SK-N-SH (cell line): Measurements from ENCODE around the gene ZBTB17.

ENCODE experiments used
- CHD2 ChIP-seq: fragments of 150-350 bp; IDR thresholded peaks from 2 replicates; pipeline ENCODE4 v1.6.1; 2018; ENCODE audit warnings: low read length; ENCODE audit not compliant: partially characterized antibody
- JUND ChIP-seq: IDR thresholded peaks from 2 replicates; pipeline ENCODE4 v1.4.0; 2012
- NRF1 ChIP-seq: IDR thresholded peaks from 2 replicates; pipeline ENCODE4 v1.6.1; 2012; ENCODE audit warnings: low read depth, mild to moderate bottlenecking, low read length
- POLR2AphosphoS5 ChIP-seq: IDR thresholded peaks from 2 replicates; pipeline ENCODE4 v1.6.1; 2012; ENCODE audit warnings: low read depth, low read length
- SIN3A ChIP-seq: IDR thresholded peaks from 2 replicates; pipeline ENCODE4 v1.6.1; 2012; ENCODE audit warnings: low read depth, mild to moderate bottlenecking, low read length, moderate library complexity, borderline replicate concordance
- TAF1 ChIP-seq: IDR thresholded peaks from 2 replicates; pipeline ENCODE4 v1.6.1; 2012; ENCODE audit warnings: low read depth, mild to moderate bottlenecking, low read length, moderate library complexity, borderline replicate concordance
- TEAD4 ChIP-seq: IDR thresholded peaks from 2 replicates; pipeline ENCODE4 v1.4.0; 2012; ENCODE audit warnings: mild to moderate bottlenecking, borderline replicate concordance; ENCODE audit not compliant: insufficient read depth
- YY1 ChIP-seq: IDR thresholded peaks from 2 replicates; pipeline ENCODE4 v1.4.0; 2012; ENCODE audit warnings: low read depth, mild to moderate bottlenecking
- TF ChIP-seq, protein P1 (sequence below): fragments of 200-600 bp; sonication (generic); IDR thresholded peaks from 2 replicates; pipeline ENCODE4 v1.6.1; 2017; ENCODE audit warnings: antibody characterized with exemption, mild to moderate bottlenecking, moderate library complexity
- TF ChIP-seq, protein P2 (sequence below): IDR thresholded peaks from 2 replicates; pipeline ENCODE4 v1.6.1; 2012; ENCODE audit warnings: mild to moderate bottlenecking, low read depth, low read length, moderate library complexity
- TF ChIP-seq, protein P3 (sequence below): IDR thresholded peaks from 2 replicates; pipeline ENCODE4 v1.4.0; 2012; ENCODE audit warnings: low read depth, borderline replicate concordance

DNA sequence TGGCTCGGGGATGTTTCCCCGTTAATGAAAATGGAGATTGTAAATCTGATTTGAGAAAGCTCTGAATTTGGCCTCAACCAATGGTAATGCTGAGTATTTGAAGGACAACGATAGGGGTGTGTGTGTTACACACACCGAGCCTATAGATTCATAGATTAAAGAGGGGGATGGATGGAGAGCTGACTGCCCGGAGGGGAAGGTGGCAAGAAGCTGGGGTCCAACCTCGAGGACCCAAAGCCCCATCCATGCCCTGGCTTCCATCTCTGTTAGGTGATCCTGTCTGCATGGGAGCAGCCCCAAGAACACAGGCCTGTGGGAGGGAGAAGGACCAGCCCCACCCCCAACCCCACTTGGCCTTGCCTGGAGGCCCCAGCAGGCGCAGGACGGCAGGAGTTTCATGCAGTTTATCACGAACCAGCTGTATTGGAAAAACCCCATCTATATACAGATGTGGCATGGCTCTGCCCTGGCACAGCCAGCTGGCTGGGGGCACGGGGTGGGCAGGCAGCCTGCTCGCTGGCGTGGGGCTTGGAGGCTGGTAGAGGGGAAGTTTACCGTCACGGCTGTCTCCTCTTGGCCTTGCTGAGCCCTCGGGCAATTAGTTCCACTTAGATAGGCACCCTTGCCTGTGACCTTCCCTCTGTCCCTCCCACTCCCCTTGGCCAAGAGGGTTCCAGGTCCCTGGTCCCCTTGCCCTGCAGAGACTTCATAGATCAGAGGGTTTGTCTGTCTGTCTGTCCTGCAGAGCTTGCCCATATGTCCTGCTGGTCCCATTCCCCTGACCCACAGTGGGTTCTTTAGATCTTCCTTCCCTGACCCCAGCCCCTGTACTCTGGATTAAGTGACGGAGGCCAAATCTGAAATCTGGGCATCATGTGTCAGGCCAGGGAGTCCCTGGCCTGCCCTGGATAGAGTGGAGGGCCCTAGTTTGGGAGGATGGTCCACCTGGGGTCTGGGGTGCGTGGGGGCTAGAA, 38.9 kb upstream of the ZBTB17 start:
- TF ChIP-seq, protein P1, sequence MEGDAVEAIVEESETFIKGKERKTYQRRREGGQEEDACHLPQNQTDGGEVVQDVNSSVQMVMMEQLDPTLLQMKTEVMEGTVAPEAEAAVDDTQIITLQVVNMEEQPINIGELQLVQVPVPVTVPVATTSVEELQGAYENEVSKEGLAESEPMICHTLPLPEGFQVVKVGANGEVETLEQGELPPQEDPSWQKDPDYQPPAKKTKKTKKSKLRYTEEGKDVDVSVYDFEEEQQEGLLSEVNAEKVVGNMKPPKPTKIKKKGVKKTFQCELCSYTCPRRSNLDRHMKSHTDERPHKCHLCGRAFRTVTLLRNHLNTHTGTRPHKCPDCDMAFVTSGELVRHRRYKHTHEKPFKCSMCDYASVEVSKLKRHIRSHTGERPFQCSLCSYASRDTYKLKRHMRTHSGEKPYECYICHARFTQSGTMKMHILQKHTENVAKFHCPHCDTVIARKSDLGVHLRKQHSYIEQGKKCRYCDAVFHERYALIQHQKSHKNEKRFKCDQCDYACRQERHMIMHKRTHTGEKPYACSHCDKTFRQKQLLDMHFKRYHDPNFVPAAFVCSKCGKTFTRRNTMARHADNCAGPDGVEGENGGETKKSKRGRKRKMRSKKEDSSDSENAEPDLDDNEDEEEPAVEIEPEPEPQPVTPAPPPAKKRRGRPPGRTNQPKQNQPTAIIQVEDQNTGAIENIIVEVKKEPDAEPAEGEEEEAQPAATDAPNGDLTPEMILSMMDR, result no peak
- TF ChIP-seq JUND, result no peak
- no peak for TF ChIP-seq POLR2AphosphoS5
- TF ChIP-seq, protein P2, sequence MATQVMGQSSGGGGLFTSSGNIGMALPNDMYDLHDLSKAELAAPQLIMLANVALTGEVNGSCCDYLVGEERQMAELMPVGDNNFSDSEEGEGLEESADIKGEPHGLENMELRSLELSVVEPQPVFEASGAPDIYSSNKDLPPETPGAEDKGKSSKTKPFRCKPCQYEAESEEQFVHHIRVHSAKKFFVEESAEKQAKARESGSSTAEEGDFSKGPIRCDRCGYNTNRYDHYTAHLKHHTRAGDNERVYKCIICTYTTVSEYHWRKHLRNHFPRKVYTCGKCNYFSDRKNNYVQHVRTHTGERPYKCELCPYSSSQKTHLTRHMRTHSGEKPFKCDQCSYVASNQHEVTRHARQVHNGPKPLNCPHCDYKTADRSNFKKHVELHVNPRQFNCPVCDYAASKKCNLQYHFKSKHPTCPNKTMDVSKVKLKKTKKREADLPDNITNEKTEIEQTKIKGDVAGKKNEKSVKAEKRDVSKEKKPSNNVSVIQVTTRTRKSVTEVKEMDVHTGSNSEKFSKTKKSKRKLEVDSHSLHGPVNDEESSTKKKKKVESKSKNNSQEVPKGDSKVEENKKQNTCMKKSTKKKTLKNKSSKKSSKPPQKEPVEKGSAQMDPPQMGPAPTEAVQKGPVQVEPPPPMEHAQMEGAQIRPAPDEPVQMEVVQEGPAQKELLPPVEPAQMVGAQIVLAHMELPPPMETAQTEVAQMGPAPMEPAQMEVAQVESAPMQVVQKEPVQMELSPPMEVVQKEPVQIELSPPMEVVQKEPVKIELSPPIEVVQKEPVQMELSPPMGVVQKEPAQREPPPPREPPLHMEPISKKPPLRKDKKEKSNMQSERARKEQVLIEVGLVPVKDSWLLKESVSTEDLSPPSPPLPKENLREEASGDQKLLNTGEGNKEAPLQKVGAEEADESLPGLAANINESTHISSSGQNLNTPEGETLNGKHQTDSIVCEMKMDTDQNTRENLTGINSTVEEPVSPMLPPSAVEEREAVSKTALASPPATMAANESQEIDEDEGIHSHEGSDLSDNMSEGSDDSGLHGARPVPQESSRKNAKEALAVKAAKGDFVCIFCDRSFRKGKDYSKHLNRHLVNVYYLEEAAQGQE, result no peak
- TF ChIP-seq CHD2, result no peak
- TF ChIP-seq NRF1, result no peak
- no peak for TF ChIP-seq SIN3A
- no peak for TF ChIP-seq TAF1
- TF ChIP-seq, protein P3, sequence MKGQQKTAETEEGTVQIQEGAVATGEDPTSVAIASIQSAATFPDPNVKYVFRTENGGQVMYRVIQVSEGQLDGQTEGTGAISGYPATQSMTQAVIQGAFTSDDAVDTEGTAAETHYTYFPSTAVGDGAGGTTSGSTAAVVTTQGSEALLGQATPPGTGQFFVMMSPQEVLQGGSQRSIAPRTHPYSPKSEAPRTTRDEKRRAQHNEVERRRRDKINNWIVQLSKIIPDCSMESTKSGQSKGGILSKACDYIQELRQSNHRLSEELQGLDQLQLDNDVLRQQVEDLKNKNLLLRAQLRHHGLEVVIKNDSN, result no peak
- no peak for TF ChIP-seq TEAD4
- no peak for TF ChIP-seq YY1
